DOHH2 (cell line): Measurements from ENCODE around the gene AIF1L.

ENCODE experiments used
- CTCF ChIP-seq: fragments of 200-600 bp; sonication (generic); IDR thresholded peaks from one replicate; pipeline ENCODE4 v1.5.1; 2014; ENCODE audit warnings: antibody characterized with exemption, mild to moderate bottlenecking, low read depth, low read length; ENCODE audit not compliant: poor library complexity, severe bottlenecking
- EZH2phosphoT487 ChIP-seq: fragments of 200-600 bp; sonication (generic); IDR thresholded peaks from 2 replicates; pipeline ENCODE4 v1.6.1; 2017; ENCODE audit warnings: borderline replicate concordance, mild to moderate bottlenecking, antibody characterized with exemption, low read length, moderate library complexity, mixed read lengths

DNA sequence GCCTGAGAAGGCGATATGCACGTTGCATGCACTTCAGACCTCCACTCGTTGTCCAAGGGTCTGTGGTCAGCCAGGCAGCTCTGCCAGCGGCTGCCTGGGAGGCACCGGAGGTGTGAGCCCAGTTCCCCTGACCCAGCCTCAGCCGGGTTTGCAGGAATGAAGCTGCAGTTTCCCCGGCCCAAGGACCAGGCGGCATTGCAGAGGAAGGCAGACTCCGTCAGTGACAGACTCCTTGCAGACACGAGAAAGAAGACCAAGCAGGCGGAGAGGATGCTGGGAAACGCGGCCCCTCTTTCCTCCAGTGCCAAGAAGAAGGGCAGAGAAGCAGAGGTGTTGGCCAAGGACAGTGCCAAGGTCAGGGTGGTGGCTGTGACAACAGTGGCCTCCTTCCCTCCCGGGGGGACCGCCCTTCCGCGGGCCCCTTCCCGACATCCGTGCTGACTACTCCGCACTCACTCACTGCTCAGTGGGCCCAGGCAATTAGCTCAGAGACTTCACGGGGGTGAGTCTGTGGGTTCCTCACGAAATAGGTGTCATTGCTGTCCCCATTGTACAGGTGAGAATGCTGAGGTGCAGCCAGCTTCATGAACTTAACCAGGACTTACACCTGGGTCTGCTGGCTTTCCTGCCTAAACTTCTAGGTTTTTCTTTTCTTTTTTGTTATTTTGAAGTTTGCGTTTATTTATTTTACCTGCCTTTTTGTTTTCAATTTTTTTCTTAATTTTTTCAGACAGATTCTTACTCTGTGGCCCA, 10.8 kb upstream of the AIF1L start:
- TF ChIP-seq CTCF (no peak), EZH2phosphoT487 (no peak)
